NB4 (cell line): ENCODE measurements around the gene TXNRD2.
"Not testable (repeated sequence)": the region's sequence is repeated elsewhere in the genome, so short reads cannot be mapped to it uniquely, and the experiment has no call there.

Source experiments
- DNase-seq: peaks from one replicate; pipeline ENCODE4 v3.0.0; 2010; ENCODE audit warnings: low read depth
- H3K4me3 ChIP-seq: one replicate; pipeline ENCODE4 v1.5.1; 2011; ENCODE audit warnings: mild to moderate bottlenecking, low read depth, low read length, moderate library complexity
- CTCF ChIP-seq: IDR thresholded peaks from one replicate; pipeline ENCODE4 v1.5.1; 2012; ENCODE audit warnings: low read depth, low read length
- MAX ChIP-seq: IDR thresholded peaks from 2 replicates; pipeline ENCODE4 v1.6.1; 2011; ENCODE audit warnings: low read depth, low read length
- MYC ChIP-seq: IDR thresholded peaks from 2 replicates; pipeline ENCODE4 v1.6.1; 2011; ENCODE audit warnings: low read depth, low read length
- POLR2A ChIP-seq: IDR thresholded peaks from 2 replicates; pipeline ENCODE4 v1.6.1; 2011; ENCODE audit warnings: mild to moderate bottlenecking; ENCODE audit not compliant: insufficient read length; ENCODE audit errors: extremely low read depth

The TXNRD2 gene

GRCh38 chr22:19913337-19913936 is 28.2 kb downstream of the TXNRD2 start:
- TF ChIP-seq MAX (no peak), POLR2A (no peak), MYC (no peak), CTCF (no peak)
- H3K4me3 ChIP-seq, result no peak overlapping the region
- DNase-seq, result no peak

- peak; percentile 18 for TF ChIP-seq CTCF
- no peak for TF ChIP-seq POLR2A
- no peak for TF ChIP-seq MAX
- TF ChIP-seq MYC, result no peak
- H3K4me3 ChIP-seq, result no peak overlapping the region
- DNase-seq, result peak; percentile 28
Observed at GRCh38 chr22:19912271-19912999, 29.2 kb downstream of the TXNRD2 start.

- no peak overlapping the region for H3K4me3 ChIP-seq
- TF ChIP-seq MAX (no peak), MYC (no peak), CTCF (no peak), POLR2A (no peak)
- DNase-seq, result no peak
Observed at GRCh38 chr22:19911540-19912270, 29.9 kb downstream of the TXNRD2 start.

- no peak overlapping the region for H3K4me3 ChIP-seq
- no peak for TF ChIP-seq CTCF
- no peak for TF ChIP-seq MAX
- TF ChIP-seq POLR2A, result no peak
- no peak for TF ChIP-seq MYC
Observed at GRCh38 chr22:19910180-19910744, 31.4 kb downstream of the TXNRD2 start.

GRCh38 chr22:19909350-19910179 is 32.1 kb downstream of the TXNRD2 start:
- peak; percentile 84 for DNase-seq
- no peak overlapping the region for H3K4me3 ChIP-seq
- TF ChIP-seq CTCF (peak; percentile 90), MAX (peak; percentile 26; the same call in 1 of the 2 replicates), MYC (peak; percentile 43; the same call in 1 of the 2 replicates), POLR2A (no peak)

More at GRCh38 chr22:19910180-19910744, 31.4 kb downstream of the TXNRD2 start:
- DNase-seq, result no peak

- DNase-seq, result not testable (repeated sequence)
Observed at GRCh38 chr22:19907902-19908301, 33.7 kb downstream of the TXNRD2 start.

GRCh38 chr22:19906864-19907263 is 34.8 kb downstream of the TXNRD2 start:
- DNase-seq, H3K4me3 ChIP-seq: not testable (repeated sequence)

More at GRCh38 chr22:19907902-19908301, 33.7 kb downstream of the TXNRD2 start:
- not testable (repeated sequence) for H3K4me3 ChIP-seq
